Activated CD4-positive, alpha-beta T cell treated with anti-CD3 and anti-CD28 coated beads for 4 hours (primary cell): ENCODE data around the gene CD244.
A peak's percentile ranks its signal among the peaks of the same experiment; 100 is the strongest.
"Not testable (repeated sequence)": the region's sequence is repeated elsewhere in the genome, so short reads cannot be mapped to it uniquely, and the experiment has no call there.

ENCODE experiments used
- DNase-seq, 2 donors: peaks; one replicate each; pipeline ENCODE4 v3.0.0-alpha.2; 2020

CD244 gene

GRCh38 chr1:160862203-160863060 lies at the start of gene CD244:
Gene CD244 (minus strand): TSS chr1:160862887. CDS start chr1:160862677, 210 bp downstream.
- peak; percentile 18 to 34 for DNase-seq

GRCh38 chr1:160911925-160912324 lies 49.2 kb upstream of the CD244 start:
- DNase-seq: no peak

GRCh38 chr1:160911441-160911840 lies 48.8 kb upstream of the CD244 start:
- DNase-seq: no peak

- DNase-seq: no peak
These were observed 47.6 kb upstream of the CD244 start for GRCh38 chr1:160910170-160910750.

GRCh38 chr1:160907976-160908375 lies 45.3 kb upstream of the CD244 start:
- no peak for DNase-seq

GRCh38 chr1:160905617-160905989 lies 42.9 kb upstream of the CD244 start:
- no peak for DNase-seq

GRCh38 chr1:160904783-160905616 lies 42.3 kb upstream of the CD244 start:
- no peak for DNase-seq

- DNase-seq: not testable (repeated sequence)
These were observed 39.6 kb upstream of the CD244 start for GRCh38 chr1:160902251-160902650.

- no peak for DNase-seq
These were observed 39.1 kb upstream of the CD244 start for GRCh38 chr1:160901768-160902167.

- not testable (repeated sequence) for DNase-seq
These were observed 38.0 kb upstream of the CD244 start for GRCh38 chr1:160900683-160901082.

GRCh38 chr1:160894368-160895135 lies 31.9 kb upstream of the CD244 start:
- DNase-seq: not testable (repeated sequence)

- DNase-seq: no peak
These were observed 28.8 kb upstream of the CD244 start for GRCh38 chr1:160891474-160891873.

- no peak for DNase-seq
These were observed 26.2 kb upstream of the CD244 start for GRCh38 chr1:160888926-160889325.

GRCh38 chr1:160887071-160887470 lies 24.4 kb upstream of the CD244 start:
- DNase-seq: no peak

- DNase-seq: no peak
These were observed 22.4 kb upstream of the CD244 start, which contains the start of gene ITLN1 for GRCh38 chr1:160885042-160885441. Gene ITLN1 (minus strand): TSS chr1:160885180. CDS start chr1:160884877, 303 bp downstream.

GRCh38 chr1:160884579-160884978 lies 21.9 kb upstream of the CD244 start:
- DNase-seq: no peak

GRCh38 chr1:160883581-160884513 lies 21.2 kb upstream of the CD244 start:
- no peak for DNase-seq

- DNase-seq: no peak
These were observed 19.9 kb upstream of the CD244 start for GRCh38 chr1:160882582-160882981.

- DNase-seq: not testable (repeated sequence)
These were observed 18.6 kb upstream of the CD244 start for GRCh38 chr1:160881264-160881663.

- no peak for DNase-seq
These were observed 17.5 kb upstream of the CD244 start for GRCh38 chr1:160880216-160880615.

GRCh38 chr1:160879056-160879455 lies 16.4 kb upstream of the CD244 start:
- no peak for DNase-seq
